ENCODE data around the gene DLEC1. TPM values are rescaled to one million over a fixed set of nuclear protein-coding genes. Genes with fewer than 3 reads are reported as not detected.
"Not testable (repeated sequence)": the region's sequence is repeated elsewhere in the genome, so short reads cannot be mapped to it uniquely, and the experiment has no call there.

Gene DLEC1
- total RNA-seq, 1 experiment from 2014 or later, result 0.58 TPM

DNA sequence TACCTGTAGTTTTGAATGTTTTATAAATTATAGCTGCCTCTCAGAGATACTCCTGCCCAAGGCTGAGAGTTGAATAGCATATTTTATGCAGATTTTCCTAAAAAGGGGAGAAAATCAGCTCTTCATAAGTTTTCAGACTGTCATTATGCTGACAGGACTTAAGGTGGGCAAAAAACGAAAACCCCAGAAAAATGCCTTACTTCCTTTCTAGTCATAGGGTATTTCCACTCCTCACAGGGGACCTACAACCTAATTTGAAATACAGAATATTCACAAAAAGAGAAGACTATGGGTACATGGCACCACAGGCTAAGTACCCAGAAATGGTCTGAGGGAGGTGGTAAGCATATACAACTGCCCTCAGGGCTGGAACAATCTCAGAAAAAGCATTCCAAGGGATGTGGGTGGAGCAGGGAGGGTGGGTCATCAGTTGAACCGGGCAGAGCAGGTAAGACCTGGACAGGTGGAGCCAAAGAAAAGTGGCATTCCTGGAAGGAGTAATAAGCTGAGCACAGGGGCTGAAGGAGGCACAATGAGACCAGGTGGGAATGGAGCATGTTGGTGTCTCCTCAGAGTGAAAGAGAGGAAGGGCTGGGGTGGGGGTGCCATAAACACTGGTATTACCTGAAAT lies 115.7 kb downstream of the DLEC1 start:
- DNase-seq (ENCODE audit: low spot score), result peak; percentile 88

DNA sequence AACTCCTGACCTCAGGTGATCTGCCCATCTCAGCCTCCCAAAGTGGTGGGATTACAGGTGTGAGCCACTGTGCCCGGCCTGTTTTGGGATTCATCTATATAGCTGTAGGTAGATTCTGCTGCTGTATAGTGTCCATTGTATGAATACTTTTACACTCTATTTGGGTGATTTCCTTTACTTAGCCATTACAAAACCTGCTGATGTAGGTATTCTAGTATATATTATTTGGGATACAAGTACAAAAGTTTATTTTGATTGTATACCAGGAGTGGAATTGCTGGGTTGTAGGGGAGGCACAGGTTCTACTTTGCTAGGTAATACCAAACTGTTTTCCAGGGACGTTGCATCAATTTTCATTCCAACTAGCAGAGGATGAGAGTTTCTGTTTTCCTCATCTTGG lies 116.8 kb downstream of the DLEC1 start:
- no peak for DNase-seq (ENCODE audit: low spot score)

GRCh38 chr3:38157117-38157516 lies 118.1 kb downstream of the DLEC1 start:
- DNase-seq (ENCODE audit: low spot score), result no peak

GRCh38 chr3:38157595-38157994 lies 118.6 kb downstream of the DLEC1 start:
- DNase-seq (ENCODE audit: low spot score), result peak; percentile 77

DNA sequence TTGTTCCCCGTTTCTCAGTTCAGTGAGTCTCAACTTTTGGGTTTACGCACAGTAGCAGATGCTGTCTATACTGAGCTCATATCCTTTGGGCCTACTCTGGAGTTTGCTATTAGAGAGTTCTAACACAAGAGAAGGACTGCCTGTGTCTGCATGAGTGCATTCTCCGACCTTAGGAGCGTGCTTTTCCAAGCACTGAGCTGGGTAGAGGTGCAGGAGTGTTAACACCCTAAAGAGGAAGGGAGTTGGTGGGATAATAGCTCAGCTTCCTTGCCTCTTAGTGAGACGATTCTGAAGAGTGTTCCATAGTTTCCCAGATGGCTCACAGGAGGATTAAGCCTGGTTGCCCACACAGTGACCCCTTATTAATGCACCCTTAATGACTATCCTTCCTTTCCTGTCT lies 119.5 kb downstream of the DLEC1 start:
- no peak for DNase-seq (ENCODE audit: low spot score)

DNA sequence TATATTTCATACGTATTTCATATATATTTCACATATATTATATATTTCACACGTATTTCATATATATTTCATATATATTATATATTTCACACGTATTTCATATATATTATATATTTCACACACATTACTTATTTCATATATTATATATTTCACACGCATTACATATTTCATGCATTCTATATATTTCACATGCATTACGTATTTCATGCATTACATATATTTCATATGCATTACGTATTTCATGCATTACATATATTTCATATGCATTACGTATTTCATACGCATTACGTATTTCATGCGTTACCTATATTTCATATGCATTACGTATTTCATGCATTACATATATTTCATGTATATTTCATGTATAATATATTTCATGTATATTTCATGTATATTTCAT lies 121.7 kb downstream of the DLEC1 start:
- DNase-seq (ENCODE audit: low spot score), result not testable (repeated sequence)

GRCh38 chr3:38163117-38163840 lies 124.3 kb downstream of the DLEC1 start:
- DNase-seq (ENCODE audit: low spot score), result peak; percentile 38

GRCh38 chr3:38163841-38164642 lies 125.0 kb downstream of the DLEC1 start:
- DNase-seq (ENCODE audit: low spot score), result no peak

GRCh38 chr3:38164643-38164951 lies 125.6 kb downstream of the DLEC1 start:
- DNase-seq (ENCODE audit: low spot score), result no peak

GRCh38 chr3:38164952-38165721 lies 126.1 kb downstream of the DLEC1 start, which contains the start of gene OXSR1:
TSS of gene OXSR1 (plus strand) at chr3:38165537. CDS start at chr3:38165877, 340 bp downstream.
- DNase-seq (ENCODE audit: low spot score), result peak; percentile 99

DNA sequence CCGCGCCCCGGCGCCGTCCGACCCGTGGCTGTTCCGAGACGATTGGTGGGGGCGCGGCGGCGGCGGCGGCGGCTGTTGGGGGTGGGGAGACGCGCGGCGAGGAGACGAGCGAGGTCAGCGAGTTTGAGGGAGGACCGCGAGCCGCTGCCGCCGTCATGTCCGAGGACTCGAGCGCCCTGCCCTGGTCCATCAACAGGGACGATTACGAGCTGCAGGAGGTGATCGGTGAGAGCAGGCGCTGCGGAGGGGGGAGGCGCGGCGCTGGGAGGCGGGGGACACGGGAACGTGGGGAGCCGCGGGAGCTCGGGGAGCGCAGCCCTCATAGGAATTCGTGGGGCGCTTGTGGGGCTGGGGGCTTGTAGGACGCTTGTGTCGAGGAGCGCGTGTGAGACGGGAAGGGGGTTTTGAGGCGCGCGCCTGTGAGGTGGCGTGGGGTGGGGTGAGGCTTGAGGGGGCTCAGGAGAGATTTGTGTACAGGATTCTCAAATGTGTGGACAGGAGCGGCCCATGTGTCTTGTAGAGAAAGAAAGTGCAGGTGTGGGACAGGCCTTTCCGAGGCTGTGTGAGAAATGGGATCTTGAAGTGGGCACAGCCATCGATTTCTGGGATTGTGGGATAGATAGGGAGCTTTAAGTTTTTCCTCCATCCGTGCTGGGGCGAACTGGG lies 126.8 kb downstream of the DLEC1 start:
- DNase-seq (ENCODE audit: low spot score), result peak; percentile 48

DNA sequence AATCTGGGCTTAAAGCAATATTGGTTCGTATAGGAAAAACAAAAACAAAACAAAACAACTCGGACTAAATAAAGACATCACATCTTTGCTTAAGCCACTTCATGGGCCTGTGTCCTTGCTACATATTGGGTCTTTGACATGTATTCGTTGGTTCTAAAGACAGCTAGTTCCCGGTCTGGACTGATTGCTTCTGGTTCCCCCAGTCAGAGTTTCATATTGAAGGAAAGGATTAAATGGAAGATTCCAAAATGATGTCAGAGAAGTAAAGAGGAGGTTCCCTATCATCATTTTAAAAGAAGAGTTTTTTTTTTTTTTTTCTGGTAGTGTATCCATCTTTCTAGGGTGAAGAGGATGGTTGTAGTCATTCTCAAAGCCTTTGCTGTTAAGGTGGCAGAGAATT lies 128.6 kb downstream of the DLEC1 start:
- no peak for DNase-seq (ENCODE audit: low spot score)

DNA sequence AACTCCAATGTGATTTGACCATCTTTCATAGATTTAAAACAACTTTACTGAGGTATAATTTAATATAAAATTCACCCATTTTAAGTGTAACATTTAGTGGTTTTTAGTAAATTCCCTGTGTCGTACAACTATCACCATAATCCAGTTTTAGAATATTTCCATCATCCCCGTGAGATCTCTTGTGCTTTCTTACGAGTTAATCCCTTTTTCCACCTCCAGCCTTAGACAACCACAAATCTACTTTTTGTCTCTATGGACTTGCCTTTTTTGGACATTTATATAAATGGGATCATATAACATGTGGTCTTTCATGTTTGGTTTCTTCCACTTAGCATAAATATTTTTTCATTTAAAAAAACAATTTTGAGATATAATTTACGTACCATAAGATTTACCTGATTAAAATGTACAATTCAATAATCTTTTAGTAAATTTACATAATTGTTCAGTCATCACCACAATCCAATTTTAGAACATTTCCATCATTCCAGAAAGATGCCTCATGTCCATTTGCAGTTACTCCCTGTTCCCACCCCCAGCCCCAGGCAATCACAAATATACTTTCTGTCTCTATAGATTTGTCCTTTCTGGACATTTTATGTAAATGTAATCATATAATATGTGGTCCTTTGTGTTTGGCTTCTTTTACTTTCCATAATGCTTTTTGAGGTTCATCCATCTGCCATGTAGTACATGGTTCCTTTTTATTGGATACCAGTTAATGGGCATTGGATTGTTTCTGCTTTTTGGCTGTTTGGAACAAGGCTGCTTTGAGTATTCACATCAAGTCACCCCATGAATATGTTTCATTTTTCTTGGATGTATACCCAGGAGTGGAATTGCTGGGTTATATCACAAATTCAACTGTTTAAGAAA lies 129.4 kb downstream of the DLEC1 start:
- no peak for DNase-seq (ENCODE audit: low spot score)

GRCh38 chr3:38169027-38169317 lies 130.0 kb downstream of the DLEC1 start:
- DNase-seq (ENCODE audit: low spot score), result no peak

DNA sequence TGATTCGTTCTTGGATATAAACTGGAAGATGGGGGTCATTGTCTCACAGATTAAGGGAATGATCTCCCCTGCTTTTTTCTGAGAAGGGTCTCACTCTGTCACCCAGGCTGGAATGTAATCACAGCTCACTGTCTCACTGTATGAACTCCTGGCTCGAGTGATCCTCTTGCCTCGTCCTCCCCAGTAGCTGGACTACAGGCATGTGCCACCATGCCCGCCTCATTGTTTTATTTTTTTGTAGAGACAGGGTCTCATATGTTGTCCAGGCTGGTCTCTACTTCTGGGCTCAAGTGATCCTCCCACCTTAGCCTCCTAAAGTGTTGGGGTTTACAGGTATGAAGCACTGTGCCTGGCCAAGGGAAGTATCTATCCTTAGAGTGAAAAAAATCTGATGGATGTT lies 131.7 kb downstream of the DLEC1 start:
- DNase-seq (ENCODE audit: low spot score), result no peak

- no peak for DNase-seq (ENCODE audit: low spot score)
Observed at GRCh38 chr3:38171622-38172021, 132.6 kb downstream of the DLEC1 start.
